Erythroblast (primary cell): Measurements from ENCODE around the gene BUB1B.

Experiments used
- GATA1 ChIP-seq: IDR thresholded peaks from 2 replicates; pipeline ENCODE4 v1.6.1; 2011; ENCODE audit warnings: low read depth, mild to moderate bottlenecking, control low read depth, low read length, moderate library complexity
- POLR2A ChIP-seq: IDR thresholded peaks from 2 replicates; pipeline ENCODE4 v1.6.1; 2011; ENCODE audit warnings: mild to moderate bottlenecking, low read length

DNA sequence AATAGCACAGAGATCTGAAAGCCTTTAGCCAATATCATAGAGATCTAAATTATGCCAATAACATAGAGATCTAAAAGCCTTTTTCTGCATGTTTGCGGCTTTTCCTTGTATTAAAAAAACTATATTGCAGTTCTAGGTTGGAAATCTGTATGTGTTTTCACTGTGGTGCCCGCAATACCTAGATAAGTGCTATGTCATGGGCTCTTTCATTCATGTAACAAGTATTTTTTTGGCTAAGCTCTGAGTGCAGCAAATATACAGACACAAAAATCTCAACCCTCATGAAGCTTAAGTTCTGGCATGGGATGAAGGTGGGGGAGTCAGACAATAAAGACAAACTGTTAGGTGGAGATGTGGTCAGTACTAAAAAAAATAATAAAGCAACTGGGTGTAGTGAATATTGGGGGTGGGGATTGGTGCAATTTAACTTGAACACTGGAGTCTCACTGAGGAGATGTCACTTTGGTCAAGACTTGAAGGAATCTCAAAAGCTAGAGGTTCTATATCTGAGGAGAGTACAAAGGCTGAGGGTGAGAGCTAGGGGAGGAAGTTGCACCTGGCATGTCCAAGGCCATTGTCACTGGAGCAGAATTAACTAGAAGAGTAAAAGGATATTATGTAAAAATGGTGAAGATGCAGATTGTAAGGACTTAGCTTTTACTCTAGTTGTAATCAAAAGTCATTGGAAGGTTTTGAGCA is 973 bp downstream of the BUB1B start:
- no peak for TF ChIP-seq GATA1
- TF ChIP-seq POLR2A = no peak
